LoVo (cell line): ENCODE results near the gene CDH1.
"Not testable (repeated sequence)": the region's sequence is repeated elsewhere in the genome, so short reads cannot be mapped to it uniquely, and the experiment has no call there.

Experiments
- DNase-seq: peaks from one replicate; pipeline ENCODE4 v3.0.0-alpha.2; 2016; ENCODE audit warnings: low spot score

CDH1 gene

GRCh38 chr16:68790944-68791343 lies 53.9 kb downstream of the CDH1 start:
- no peak for DNase-seq

- no peak for DNase-seq
These were observed 55.6 kb downstream of the CDH1 start for GRCh38 chr16:68792465-68793324.

- no peak for DNase-seq
These were observed 56.3 kb downstream of the CDH1 start for GRCh38 chr16:68793401-68793857.

GRCh38 chr16:68798398-68798797 lies 61.3 kb downstream of the CDH1 start:
- DNase-seq, result no peak

GRCh38 chr16:68800257-68800875 lies 63.3 kb downstream of the CDH1 start:
- DNase-seq, result peak; percentile 59

- no peak for DNase-seq
These were observed 65.1 kb downstream of the CDH1 start for GRCh38 chr16:68802190-68802589.

GRCh38 chr16:68806422-68806821 lies 69.3 kb downstream of the CDH1 start:
- no peak for DNase-seq

- DNase-seq, result no peak
These were observed 69.9 kb downstream of the CDH1 start for GRCh38 chr16:68806981-68807380.

GRCh38 chr16:68814516-68814915 lies 77.4 kb downstream of the CDH1 start:
- no peak for DNase-seq

- no peak for DNase-seq
These were observed 86.5 kb downstream of the CDH1 start for GRCh38 chr16:68823401-68824135.

GRCh38 chr16:68825427-68825826 lies 88.3 kb downstream of the CDH1 start:
- DNase-seq, result no peak

- no peak for DNase-seq
These were observed 89.6 kb downstream of the CDH1 start for GRCh38 chr16:68826652-68827051.

- no peak for DNase-seq
These were observed 96.2 kb downstream of the CDH1 start for GRCh38 chr16:68833251-68833650.

GRCh38 chr16:68834550-68834949 lies 97.5 kb downstream of the CDH1 start:
- no peak for DNase-seq

GRCh38 chr16:68835970-68836369 lies 98.9 kb downstream of the CDH1 start:
- DNase-seq, result no peak

- no peak for DNase-seq
These were observed 102.7 kb downstream of the CDH1 start for GRCh38 chr16:68839831-68840230.

GRCh38 chr16:68842964-68843481 lies 105.9 kb downstream of the CDH1 start:
- not testable (repeated sequence) for DNase-seq

GRCh38 chr16:68843482-68844210 lies 106.6 kb downstream of the CDH1 start, which contains the start of gene TANGO6:
TANGO6 (plus strand) TSS chr16:68843531; CDS start chr16:68843618, 87 bp downstream.
- DNase-seq, result peak; percentile 87

GRCh38 chr16:68844211-68844564 lies 107.1 kb downstream of the CDH1 start:
- DNase-seq, result no peak

- DNase-seq, result no peak
These were observed 111.7 kb downstream of the CDH1 start for GRCh38 chr16:68848786-68849185.

- no peak for DNase-seq
These were observed 113.4 kb downstream of the CDH1 start for GRCh38 chr16:68850481-68850880.

- no peak for DNase-seq
These were observed 114.5 kb downstream of the CDH1 start for GRCh38 chr16:68851601-68852000.
